Measurements from ENCODE around the gene INCENP. TPM values are rescaled to one million over a fixed set of nuclear protein-coding genes. Genes with fewer than 3 reads are reported as not detected.

The INCENP gene
- total and polyA plus RNA-seq, 7 donors: 4.8 to 20.1 (median 11.6) TPM

DNA sequence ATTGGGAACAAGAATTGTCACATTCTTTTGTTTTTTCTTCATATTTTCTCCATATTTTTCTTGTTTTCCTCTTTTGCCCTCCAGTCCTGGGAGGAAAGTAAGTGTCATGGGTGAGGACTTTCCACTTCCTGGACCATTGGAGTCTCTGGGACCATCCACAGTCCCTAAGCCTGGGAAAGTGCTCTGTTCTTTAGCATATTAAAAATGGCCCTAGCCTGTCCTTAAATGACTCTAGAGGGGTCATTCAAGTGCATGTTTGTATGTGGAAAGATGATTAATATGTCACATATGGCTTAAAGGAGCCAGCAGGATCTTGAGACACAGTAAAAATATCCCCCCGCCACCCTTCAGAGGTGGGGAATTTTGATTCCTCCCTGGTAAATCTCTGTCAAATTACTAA is 46.1 kb downstream of the INCENP start:
- Histone ChIP-seq H3K27me3 (ENCODE audit: insufficient read depth in 3 of 3, low read length in 2 of 3) (peaks cover 1 to 27% (median 4%) of the 10 kb centered on the region in 3 donors), H3K27ac (no peak overlapping the region), H3K36me3 (ENCODE audit: insufficient read depth in 1 of 2, low read depth in 1 of 2) (no peaks in the 10 kb centered on the region), H3K4me3 (no peak overlapping the region), H3K9me3 (no peaks in the 10 kb centered on the region), H3K4me1 (peaks cover 10% of the 10 kb centered on the region)
- ATAC-seq: peak; percentile 25 to 75 (median 58)
- intact Hi-C loops (cut with DNase I): loop anchor here in 1 of 2 donors (5.0 kb wide), 1 partner anchor 142 kb away; no protein-coding TSS in a partner anchor
- DNase-seq: no peak
- 59 to 76% (median 62%) methylated on average over 1 of the region's 1 CpG for WGBS, 3 donors
- TF ChIP-seq, protein P1, sequence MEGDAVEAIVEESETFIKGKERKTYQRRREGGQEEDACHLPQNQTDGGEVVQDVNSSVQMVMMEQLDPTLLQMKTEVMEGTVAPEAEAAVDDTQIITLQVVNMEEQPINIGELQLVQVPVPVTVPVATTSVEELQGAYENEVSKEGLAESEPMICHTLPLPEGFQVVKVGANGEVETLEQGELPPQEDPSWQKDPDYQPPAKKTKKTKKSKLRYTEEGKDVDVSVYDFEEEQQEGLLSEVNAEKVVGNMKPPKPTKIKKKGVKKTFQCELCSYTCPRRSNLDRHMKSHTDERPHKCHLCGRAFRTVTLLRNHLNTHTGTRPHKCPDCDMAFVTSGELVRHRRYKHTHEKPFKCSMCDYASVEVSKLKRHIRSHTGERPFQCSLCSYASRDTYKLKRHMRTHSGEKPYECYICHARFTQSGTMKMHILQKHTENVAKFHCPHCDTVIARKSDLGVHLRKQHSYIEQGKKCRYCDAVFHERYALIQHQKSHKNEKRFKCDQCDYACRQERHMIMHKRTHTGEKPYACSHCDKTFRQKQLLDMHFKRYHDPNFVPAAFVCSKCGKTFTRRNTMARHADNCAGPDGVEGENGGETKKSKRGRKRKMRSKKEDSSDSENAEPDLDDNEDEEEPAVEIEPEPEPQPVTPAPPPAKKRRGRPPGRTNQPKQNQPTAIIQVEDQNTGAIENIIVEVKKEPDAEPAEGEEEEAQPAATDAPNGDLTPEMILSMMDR (IDR thresholded peaks at IDR 0.05): no peak

DNA sequence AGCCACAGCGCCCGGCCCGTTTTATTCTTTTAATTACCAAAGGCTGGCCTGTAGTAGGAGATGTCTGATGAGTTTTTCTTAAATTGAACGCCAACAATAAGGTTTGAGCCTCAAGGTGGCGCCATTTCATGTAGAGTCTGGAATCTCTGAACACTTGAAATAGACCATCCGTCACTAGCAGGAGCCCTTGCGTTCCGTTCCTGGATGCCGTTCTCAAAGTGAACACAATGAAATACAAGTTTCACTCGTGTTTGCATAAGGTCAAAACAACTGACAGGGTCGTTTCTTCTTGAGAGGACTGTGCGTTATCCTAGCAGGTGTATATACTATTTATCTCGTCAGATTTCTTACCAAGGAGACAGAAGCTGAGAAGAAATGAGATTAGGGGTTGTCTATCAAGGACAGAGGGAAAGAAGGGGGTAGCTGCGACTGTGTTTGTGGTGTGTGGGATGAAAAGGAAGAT is 47.5 kb downstream of the INCENP start:
- DNase-seq: peak; percentile 58 to 73
- Histone ChIP-seq H3K27ac (no peak overlapping the region), H3K27me3 (ENCODE audit: insufficient read depth in 3 of 3, low read length in 2 of 3) (peaks cover 1 to 39% (median 4%) of the 10 kb centered on the region in 3 donors), H3K9me3 (no peaks in the 10 kb centered on the region), H3K4me1 (peaks cover 10% of the 10 kb centered on the region), H3K36me3 (ENCODE audit: insufficient read depth in 1 of 2, low read depth in 1 of 2) (no peaks in the 10 kb centered on the region), H3K4me3 (no peak overlapping the region)
- intact Hi-C loops (cut with DNase I): loop anchor here in 1 of 2 donors (5.0 kb wide), 1 partner anchor 141 kb away; no protein-coding TSS in a partner anchor
- TF ChIP-seq, protein P1 (IDR thresholded peaks at IDR 0.05): peak; percentile 61
- WGBS, 3 donors: 9 to 12% (median 9%) methylated on average over 14 of the region's 14 CpGs
- peak; percentile 69 to 90 (median 82) for ATAC-seq

DNA sequence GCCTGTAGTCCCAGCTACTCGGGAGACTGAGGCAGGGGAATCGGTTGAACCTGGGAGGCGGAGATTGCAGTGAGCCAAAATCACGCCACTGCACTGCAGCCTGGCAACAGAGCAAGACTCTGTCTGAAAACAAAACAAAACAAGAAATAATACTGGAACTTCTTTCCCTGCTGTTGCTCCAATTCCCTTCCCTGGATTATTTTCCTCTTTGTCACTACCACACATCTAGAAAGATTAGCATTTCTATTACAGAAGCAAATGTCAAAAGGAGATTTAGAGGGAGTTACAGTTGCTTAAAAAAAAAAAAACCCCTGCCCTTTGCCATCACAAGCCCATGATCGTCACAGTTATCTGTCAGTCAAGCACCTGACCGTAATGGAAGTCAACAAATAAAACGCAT is 48.5 kb downstream of the INCENP start:
- TF ChIP-seq, protein P1 (IDR thresholded peaks at IDR 0.05): no peak
- H3K27ac ChIP-seq: no peak overlapping the region
- intact Hi-C loops (cut with DNase I): loop anchor here (2.0 to 5.0 kb wide), 2 partner anchors 139 to 140 kb away; no protein-coding TSS in a partner anchor
- no peak overlapping the region for H3K4me3 ChIP-seq
- H3K27me3 ChIP-seq (ENCODE audit: insufficient read depth in 3 of 3, low read length in 2 of 3): peaks cover 1 to 39% (median 4%) of the 10 kb centered on the region in 3 donors
- no peaks in the 10 kb centered on the region for H3K9me3 ChIP-seq
- no peaks in the 10 kb centered on the region for H3K36me3 ChIP-seq (ENCODE audit: insufficient read depth in 1 of 2, low read depth in 1 of 2)
- WGBS, 3 donors: 57 to 61% (median 60%) methylated on average over 7 of the region's 7 CpGs
- DNase-seq: no peak
- ATAC-seq: no peak
- peaks cover 10% of the 10 kb centered on the region for H3K4me1 ChIP-seq

- ATAC-seq (no peak), DNase-seq (no peak)
- intact Hi-C loops (cut with DNase I): no loop called here
- Histone ChIP-seq H3K9me3 (no peaks in the 10 kb centered on the region), H3K4me1 (no peaks in the 10 kb centered on the region), H3K4me3 (no peak overlapping the region), H3K36me3 (ENCODE audit: insufficient read depth in 1 of 2, low read depth in 1 of 2) (no peaks in the 10 kb centered on the region), H3K27ac (no peak overlapping the region), H3K27me3 (ENCODE audit: insufficient read depth in 3 of 3, low read length in 2 of 3) (peaks cover 0 to 38% (median 4%) of the 10 kb centered on the region in 3 donors)
- TF ChIP-seq, protein P1 (IDR thresholded peaks at IDR 0.05): no peak
- WGBS, 3 donors: 71 to 83% (median 78%) methylated on average over 3 of the region's 3 CpGs
Measured at GRCh38 chr11:62176766-62177165, 53.0 kb downstream of the INCENP start.

DNA sequence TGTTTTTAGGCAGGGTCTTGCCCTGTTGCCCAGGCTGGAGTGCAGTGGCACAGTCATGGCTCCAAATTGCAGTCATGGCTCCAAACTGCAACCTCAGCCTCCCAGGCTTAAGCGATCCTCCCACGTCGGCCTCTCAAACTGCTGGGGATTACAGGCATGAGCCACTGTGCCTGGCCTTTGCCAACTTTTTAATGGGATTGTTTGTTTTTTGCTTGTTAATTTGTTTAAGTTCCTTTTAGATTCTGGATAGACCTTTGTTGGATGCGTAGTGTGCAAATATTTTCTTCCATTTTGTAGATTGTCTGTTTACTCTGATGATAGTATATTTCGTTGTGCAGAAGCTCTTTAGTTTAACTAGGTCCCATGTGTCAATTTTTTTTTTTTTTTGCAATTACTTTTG is 56.2 kb downstream of the INCENP start:
- Histone ChIP-seq H3K27ac (no peak overlapping the region), H3K4me1 (no peaks in the 10 kb centered on the region), H3K36me3 (ENCODE audit: insufficient read depth in 1 of 2, low read depth in 1 of 2) (no peaks in the 10 kb centered on the region), H3K9me3 (no peaks in the 10 kb centered on the region), H3K27me3 (ENCODE audit: insufficient read depth in 3 of 3, low read length in 2 of 3) (peaks cover 0 to 17% (median 0%) of the 10 kb centered on the region in 3 donors), H3K4me3 (no peak overlapping the region)
- DNase-seq (no peak), ATAC-seq (no peak)
- intact Hi-C loops (cut with DNase I): no loop called here
- 73 to 77% (median 76%) methylated on average over 5 of the region's 5 CpGs for WGBS, 3 donors
- TF ChIP-seq, protein P1 (IDR thresholded peaks at IDR 0.05): no peak
